ENCODE measurements around the gene DKK2.

DKK2 gene

GRCh38 chr4:107035819-107036583 lies at the start of gene DKK2:
Gene DKK2, minus strand, starts transcription at chr4:107036313. Its CDS starts 722 bp downstream, at chr4:107035591.
- DNase-seq = peak; percentile 30 to 44

GRCh38 chr4:107077192-107077591 lies 41.1 kb upstream of the DKK2 start:
- no peak for DNase-seq

- DNase-seq = no peak
Observed at GRCh38 chr4:107072836-107073736, 37.0 kb upstream of the DKK2 start.

- no peak for DNase-seq
Observed at GRCh38 chr4:107071108-107071507, 35.0 kb upstream of the DKK2 start.

- no peak for DNase-seq
Observed at GRCh38 chr4:107069049-107069448, 32.9 kb upstream of the DKK2 start.

- DNase-seq = no peak
Observed at GRCh38 chr4:107068116-107068515, 32.0 kb upstream of the DKK2 start.

GRCh38 chr4:107066621-107067020 lies 30.5 kb upstream of the DKK2 start:
- DNase-seq = peak; percentile 39 to 46

GRCh38 chr4:107065201-107065600 lies 29.1 kb upstream of the DKK2 start:
- no peak for DNase-seq

- DNase-seq = no peak
Observed at GRCh38 chr4:107060388-107060787, 24.3 kb upstream of the DKK2 start.

- no peak for DNase-seq
Observed at GRCh38 chr4:107058828-107059227, 22.7 kb upstream of the DKK2 start.

- DNase-seq = peak; percentile 34 to 58
Observed at GRCh38 chr4:107050525-107051135, 14.5 kb upstream of the DKK2 start.

GRCh38 chr4:107046261-107046660 lies 10.1 kb upstream of the DKK2 start:
- DNase-seq = no peak

GRCh38 chr4:107044170-107044569 lies 8.1 kb upstream of the DKK2 start:
- DNase-seq = peak in 1 of 2 experiments; percentile 18

- peak; percentile 46 to 52 for DNase-seq
Observed at GRCh38 chr4:107037199-107037584, 1.1 kb upstream of the DKK2 start.

- DNase-seq = no peak
Observed at GRCh38 chr4:107036584-107037198, 578 bp upstream of the DKK2 start.

GRCh38 chr4:107034996-107035818 lies 906 bp downstream of the DKK2 start:
- DNase-seq = peak; percentile 17 to 24

GRCh38 chr4:107034091-107034995 lies 1.8 kb downstream of the DKK2 start:
- peak; percentile 50 to 63 for DNase-seq

- DNase-seq = no peak
Observed at GRCh38 chr4:107027379-107027778, 8.7 kb downstream of the DKK2 start.

- DNase-seq = no peak
Observed at GRCh38 chr4:107018344-107018735, 17.8 kb downstream of the DKK2 start.

GRCh38 chr4:107017443-107018343 lies 18.4 kb downstream of the DKK2 start:
- no peak for DNase-seq
